HepG2 (cell line): Measurements from ENCODE around the gene TPBGL. TPM values are rescaled to one million over a fixed set of nuclear protein-coding genes. Genes with fewer than 3 reads are reported as not detected.

Experiments used
- ARID5B ChIP-seq: IDR thresholded peaks from 2 replicates; pipeline ENCODE4 v1.4.0; 2020; ENCODE audit warnings: mild to moderate bottlenecking, missing genetic modification reagents
- ATF7-NPFF ChIP-seq: sonication (generic); formaldehyde crosslinking; IDR thresholded peaks from 2 replicates; pipeline ENCODE4 v1.8.1; 2023; ENCODE audit warnings: mild to moderate bottlenecking, low read depth, missing genetic modification reagents, moderate library complexity
- BHLHE40 ChIP-seq: IDR thresholded peaks from 2 replicates; pipeline ENCODE4 v1.6.1; 2011; ENCODE audit warnings: low read length, improper control_type of control experiment
- CREB1 ChIP-seq, 2 experiments: fragments of 450-650 bp in 1 of 2; IDR thresholded peaks; 2 replicates each; pipeline ENCODE4 v1.6.1; 2016 to 2017; ENCODE audit warnings: control low read depth in 1 of 2, mild to moderate bottlenecking in 1 of 2, missing compliant biosample characterization in 1 of 2, missing genetic modification characterization in 1 of 2
- KDM5A ChIP-seq: fragments of 200-600 bp; sonication (generic); IDR thresholded peaks from 2 replicates; pipeline ENCODE4 v1.7.0; 2018; ENCODE audit warnings: antibody characterized with exemption, mild to moderate bottlenecking, low read length, borderline replicate concordance
- KLF9 ChIP-seq: IDR thresholded peaks from 2 replicates; pipeline ENCODE4 v1.6.1; 2016; ENCODE audit warnings: low read depth
- PCBP2 ChIP-seq: fragments of 200-400 bp; formaldehyde crosslinking; optimal IDR thresholded peaks from 2 replicates; pipeline ENCODE3; 2018; ENCODE audit warnings: low read length, low read depth; ENCODE audit not compliant: poor library complexity, severe bottlenecking
- PITX1 ChIP-seq: sonication (generic); formaldehyde crosslinking; IDR thresholded peaks from 2 replicates; pipeline ENCODE4 v1.5.1; 2020; ENCODE audit warnings: mild to moderate bottlenecking, missing genetic modification reagents
- THYN1 ChIP-seq: sonication (generic); formaldehyde crosslinking; IDR thresholded peaks from 2 replicates; pipeline ENCODE4 v1.8.1; 2023; ENCODE audit warnings: low read depth, mild to moderate bottlenecking, moderate library complexity, missing genetic modification reagents, borderline replicate concordance
- U2AF1 ChIP-seq: fragments of 200-400 bp; formaldehyde crosslinking; optimal IDR thresholded peaks from 2 replicates; pipeline ENCODE3; 2017; ENCODE audit warnings: mild to moderate bottlenecking, low read depth, low read length
- ZC3H4 ChIP-seq: sonication (generic); formaldehyde crosslinking; IDR thresholded peaks from 2 replicates; pipeline ENCODE4 v1.4.0; 2020; ENCODE audit warnings: missing genetic modification reagents, borderline replicate concordance
- ZIK1 ChIP-seq: sonication (generic); formaldehyde crosslinking; IDR thresholded peaks from 2 replicates; pipeline ENCODE4 v1.5.0; 2020; ENCODE audit warnings: mild to moderate bottlenecking, low read depth, missing genetic modification reagents, borderline replicate concordance
- ZNF17 ChIP-seq: sonication (generic); formaldehyde crosslinking; IDR thresholded peaks from 2 replicates; pipeline ENCODE4 v1.5.0; 2020; ENCODE audit warnings: mild to moderate bottlenecking, missing genetic modification reagents
- ZNF432 ChIP-seq: sonication (generic); formaldehyde crosslinking; IDR thresholded peaks from 2 replicates; pipeline ENCODE4 v1.5.0; 2020; ENCODE audit warnings: missing genetic modification reagents, mild to moderate bottlenecking, borderline replicate concordance
- ZNF550 ChIP-seq: sonication (generic); formaldehyde crosslinking; IDR thresholded peaks from 2 replicates; pipeline ENCODE4 v1.4.0; 2020; ENCODE audit warnings: mild to moderate bottlenecking, missing genetic modification reagents, borderline replicate concordance
- ZNF567 ChIP-seq: sonication (generic); formaldehyde crosslinking; IDR thresholded peaks from 2 replicates; pipeline ENCODE4 v1.8.1; 2023; ENCODE audit warnings: mild to moderate bottlenecking, missing genetic modification reagents, borderline replicate concordance
- ZNF574 ChIP-seq: sonication (generic); formaldehyde crosslinking; IDR thresholded peaks from 2 replicates; pipeline ENCODE4 v1.4.0; 2020; ENCODE audit warnings: missing genetic modification reagents
- ZNF790 ChIP-seq: sonication (generic); formaldehyde crosslinking; IDR thresholded peaks from 2 replicates; pipeline ENCODE4 v1.8.0; 2022; ENCODE audit warnings: missing genetic modification reagents, mild to moderate bottlenecking, borderline replicate concordance
- polyA plus RNA-seq, 8 experiments: library from polyadenylated mRNA; depleted of rRNA in 3 of 8; stranded (reverse) in 7 of 8; unstranded in 1 of 8; fragments of >200 nt; fragmentation: Illumina TruSeq in 4 of 8; extraction: Trizol in 4 of 8; gene quantifications; 2 replicates each; pipeline versions ENCODE4 v1.2.1 to v1.2.3, GENCODE V29; 2011 to 2016; ENCODE audit warnings: low read depth in 4 of 8, missing spikeins in 1 of 8, mixed read lengths in 1 of 8; ENCODE audit not compliant: insufficient read depth in 1 of 8
- total RNA-seq, 5 experiments: library from RNA; depleted of rRNA; stranded (reverse); fragments of >200 nt; fragmentation: Illumina TruSeq; extraction: Trizol; gene quantifications; 2 replicates each; pipeline ENCODE4 v1.2.3, GENCODE V29; 2016; ENCODE audit warnings: low read depth in 1 of 5
- TF ChIP-seq, protein P1 (sequence below): sonication (generic); formaldehyde crosslinking; IDR thresholded peaks from 2 replicates; pipeline ENCODE4 v1.5.0; 2020; ENCODE audit warnings: mild to moderate bottlenecking, missing genetic modification reagents
- TF ChIP-seq, protein P2 (sequence below): fragments of 450-650 bp; IDR thresholded peaks from 2 replicates; pipeline ENCODE4 v1.6.1; 2016

Gene TPBGL
- total and polyA plus RNA-seq, 2 of the 13 experiments (the other 11 are each of a cell fraction or from before 2014, with no cell fraction given), result not detected

GRCh38 chr11:75233754-75234172, 6.8 kb upstream of the TPBGL start (continued):
- TF ChIP-seq ZC3H4 (CRISPR knock-in tag) (no peak), ZNF17 (CRISPR knock-in tag) (no peak), ARID5B (CRISPR knock-in tag) (no peak; the same call in 1 of the 2 replicates), KLF9 (CRISPR knock-in tag) (no peak), PCBP2 (no peak), PITX1 (CRISPR knock-in tag) (no peak), THYN1 (CRISPR knock-in tag) (no peak), CREB1 (IDR thresholded peaks at IDR 0.05) (no peak), CREB1 (CRISPR knock-in tag; IDR thresholded peaks at IDR 0.05) (no peak), ATF7-NPFF (no peak), ZNF550 (CRISPR knock-in tag) (no peak), ZNF432 (CRISPR knock-in tag) (no peak), ZIK1 (CRISPR knock-in tag) (no peak), ZNF790 (CRISPR knock-in tag) (no peak), KDM5A (no peak), ZNF574 (CRISPR knock-in tag) (peak; percentile 58), U2AF1 (no peak), BHLHE40 (no peak), ZNF567 (CRISPR knock-in tag) (no peak)
- TF ChIP-seq, protein P1, sequence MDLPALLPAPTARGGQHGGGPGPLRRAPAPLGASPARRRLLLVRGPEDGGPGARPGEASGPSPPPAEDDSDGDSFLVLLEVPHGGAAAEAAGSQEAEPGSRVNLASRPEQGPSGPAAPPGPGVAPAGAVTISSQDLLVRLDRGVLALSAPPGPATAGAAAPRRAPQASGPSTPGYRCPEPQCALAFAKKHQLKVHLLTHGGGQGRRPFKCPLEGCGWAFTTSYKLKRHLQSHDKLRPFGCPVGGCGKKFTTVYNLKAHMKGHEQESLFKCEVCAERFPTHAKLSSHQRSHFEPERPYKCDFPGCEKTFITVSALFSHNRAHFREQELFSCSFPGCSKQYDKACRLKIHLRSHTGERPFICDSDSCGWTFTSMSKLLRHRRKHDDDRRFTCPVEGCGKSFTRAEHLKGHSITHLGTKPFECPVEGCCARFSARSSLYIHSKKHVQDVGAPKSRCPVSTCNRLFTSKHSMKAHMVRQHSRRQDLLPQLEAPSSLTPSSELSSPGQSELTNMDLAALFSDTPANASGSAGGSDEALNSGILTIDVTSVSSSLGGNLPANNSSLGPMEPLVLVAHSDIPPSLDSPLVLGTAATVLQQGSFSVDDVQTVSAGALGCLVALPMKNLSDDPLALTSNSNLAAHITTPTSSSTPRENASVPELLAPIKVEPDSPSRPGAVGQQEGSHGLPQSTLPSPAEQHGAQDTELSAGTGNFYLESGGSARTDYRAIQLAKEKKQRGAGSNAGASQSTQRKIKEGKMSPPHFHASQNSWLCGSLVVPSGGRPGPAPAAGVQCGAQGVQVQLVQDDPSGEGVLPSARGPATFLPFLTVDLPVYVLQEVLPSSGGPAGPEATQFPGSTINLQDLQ, result no peak
- TF ChIP-seq, protein P2, sequence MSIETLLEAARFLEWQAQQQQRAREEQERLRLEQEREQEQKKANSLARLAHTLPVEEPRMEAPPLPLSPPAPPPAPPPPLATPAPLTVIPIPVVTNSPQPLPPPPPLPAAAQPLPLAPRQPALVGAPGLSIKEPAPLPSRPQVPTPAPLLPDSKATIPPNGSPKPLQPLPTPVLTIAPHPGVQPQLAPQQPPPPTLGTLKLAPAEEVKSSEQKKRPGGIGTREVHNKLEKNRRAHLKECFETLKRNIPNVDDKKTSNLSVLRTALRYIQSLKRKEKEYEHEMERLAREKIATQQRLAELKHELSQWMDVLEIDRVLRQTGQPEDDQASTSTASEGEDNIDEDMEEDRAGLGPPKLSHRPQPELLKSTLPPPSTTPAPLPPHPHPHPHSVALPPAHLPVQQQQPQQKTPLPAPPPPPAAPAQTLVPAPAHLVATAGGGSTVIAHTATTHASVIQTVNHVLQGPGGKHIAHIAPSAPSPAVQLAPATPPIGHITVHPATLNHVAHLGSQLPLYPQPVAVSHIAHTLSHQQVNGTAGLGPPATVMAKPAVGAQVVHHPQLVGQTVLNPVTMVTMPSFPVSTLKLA, result no peak
